PFSK-1 (cell line): ENCODE results near the gene LPAR3.

Source experiments
- FOXP2 ChIP-seq: optimal IDR thresholded peaks from 2 replicates; pipeline ENCODE3; 2011; ENCODE audit warnings: borderline replicate concordance, control low read depth, inconsistent platforms; ENCODE audit not compliant: insufficient read depth; ENCODE audit errors: extremely low read length, extremely low read depth
- POLR2AphosphoS5 ChIP-seq: IDR thresholded peaks from 2 replicates; pipeline ENCODE4 v1.6.1; 2012; ENCODE audit warnings: low read depth, mild to moderate bottlenecking, control low read depth, low read length, moderate library complexity
- REST ChIP-seq, 2 experiments: IDR thresholded peaks; 2 replicates each; pipeline versions ENCODE4 v1.6.1 to v1.8.0; 2011 to 2012; ENCODE audit warnings: low read depth in 2 of 2, low read length in 2 of 2, control low read depth in 1 of 2, inconsistent platforms in 1 of 2, mild to moderate bottlenecking in 1 of 2, moderate library complexity in 1 of 2; ENCODE audit not compliant: insufficient read depth in 1 of 2
- SIN3A ChIP-seq: IDR thresholded peaks from 2 replicates; pipeline ENCODE4 v1.6.1; 2012; ENCODE audit warnings: mild to moderate bottlenecking, low read length, moderate library complexity, borderline replicate concordance; ENCODE audit not compliant: insufficient read depth
- TAF1 ChIP-seq: IDR thresholded peaks from 2 replicates; pipeline ENCODE4 v1.6.1; 2012; ENCODE audit warnings: low read length, control low read depth, borderline replicate concordance; ENCODE audit not compliant: insufficient read depth

LPAR3 gene

GRCh38 chr1:84884671-84885389 is 8.2 kb downstream of the LPAR3 start:
- TF ChIP-seq TAF1 (no peak), FOXP2 (no peak), POLR2AphosphoS5 (no peak), SIN3A (no peak), REST (IDR thresholded peaks at IDR 0.05; ENCODE audit: insufficient read depth in 1 of 2, low read depth in 2 of 2, low read length in 2 of 2) (no peak)

GRCh38 chr1:84883286-84883685 is 9.7 kb downstream of the LPAR3 start:
- TF ChIP-seq SIN3A (no peak), FOXP2 (no peak), REST (IDR thresholded peaks at IDR 0.05; ENCODE audit: insufficient read depth in 1 of 2, low read depth in 2 of 2, low read length in 2 of 2) (no peak), POLR2AphosphoS5 (no peak), TAF1 (no peak)

- TF ChIP-seq FOXP2, result no peak
- no peak for TF ChIP-seq POLR2AphosphoS5
- TF ChIP-seq REST (IDR thresholded peaks at IDR 0.05; ENCODE audit: insufficient read depth in 1 of 2, low read depth in 2 of 2, low read length in 2 of 2), result no peak
Measured at GRCh38 chr1:84877592-84877991, 15.4 kb downstream of the LPAR3 start.

- TF ChIP-seq FOXP2 (no peak), TAF1 (no peak), SIN3A (no peak), POLR2AphosphoS5 (no peak), REST (IDR thresholded peaks at IDR 0.05; ENCODE audit: insufficient read depth in 1 of 2, low read depth in 2 of 2, low read length in 2 of 2) (no peak)
Measured at GRCh38 chr1:84876353-84876752, 16.7 kb downstream of the LPAR3 start.

GRCh38 chr1:84873366-84873765 is 19.6 kb downstream of the LPAR3 start:
- TF ChIP-seq POLR2AphosphoS5 (no peak), TAF1 (no peak), SIN3A (no peak), REST (IDR thresholded peaks at IDR 0.05; ENCODE audit: insufficient read depth in 1 of 2, low read depth in 2 of 2, low read length in 2 of 2) (no peak), FOXP2 (no peak)
